K562 (cell line): ENCODE results near the gene GLYAT. TPM values are rescaled to one million over a fixed set of nuclear protein-coding genes. Genes with fewer than 3 reads are reported as not detected.

Experiments used
- C11orf30 ChIP-seq: fragments of 450-650 bp; IDR thresholded peaks from 2 replicates; pipeline ENCODE4 v1.6.1; 2016; ENCODE audit warnings: low read depth, mild to moderate bottlenecking
- EP300 ChIP-seq: IDR thresholded peaks from 2 replicates; pipeline ENCODE4 v1.6.1; 2012; ENCODE audit warnings: low read length, improper control_type of control experiment
- KAT2B ChIP-seq: IDR thresholded peaks from one replicate; pipeline ENCODE4 v1.6.1; 2012; ENCODE audit warnings: low read depth, mild to moderate bottlenecking, control low read depth, inconsistent platforms, low read length, moderate library complexity
- KLF1 ChIP-seq: fragments of 450-650 bp; IDR thresholded peaks from 2 replicates; pipeline ENCODE4 v1.6.1; 2016; ENCODE audit warnings: missing genetic modification characterization, missing compliant biosample characterization
- MECOM ChIP-seq: fragments of 250-450 bp; sonication (Bioruptor Pico); IDR thresholded peaks from 2 replicates; pipeline ENCODE4 v1.8.0; 2022; ENCODE audit warnings: inconsistent platforms
- MEF2D ChIP-seq: conservative IDR thresholded peaks from 2 replicates; pipeline ENCODE4 v1.6.1; 2016; ENCODE audit warnings: low read depth, missing genetic modification characterization, missing compliant biosample characterization
- NCOA4 ChIP-seq: fragments of 450-650 bp; IDR thresholded peaks from 2 replicates; pipeline ENCODE4 v1.6.1; 2018; ENCODE audit warnings: mild to moderate bottlenecking; ENCODE audit not compliant: partially characterized antibody
- NFIC ChIP-seq: fragments of 450-650 bp; IDR thresholded peaks from 2 replicates; pipeline ENCODE4 v1.6.1; 2017; ENCODE audit warnings: mild to moderate bottlenecking, inconsistent platforms
- POLR2A ChIP-seq: fragments of 450-650 bp; conservative IDR thresholded peaks from 2 replicates; pipeline ENCODE4 v1.6.1; 2016
- TSC22D4 ChIP-seq: fragments of 450-650 bp; IDR thresholded peaks from 2 replicates; pipeline ENCODE4 v1.6.1; 2016; ENCODE audit warnings: missing genetic modification characterization, missing biosample characterization, control low read depth
- ZFPM2 ChIP-seq: fragments of 250-450 bp; sonication (Bioruptor Pico); IDR thresholded peaks from 2 replicates; pipeline ENCODE4 v1.5.1; 2022; ENCODE audit warnings: mild to moderate bottlenecking
- ZNF239 ChIP-seq: fragments of 250-450 bp; sonication (Bioruptor Pico); IDR thresholded peaks from 2 replicates; pipeline ENCODE4 v1.4.0; 2020; ENCODE audit warnings: mild to moderate bottlenecking
- ZNF24 ChIP-seq: fragments of 450-650 bp; IDR thresholded peaks from 2 replicates; pipeline ENCODE4 v1.6.1; 2016
- polyA plus RNA-seq, 8 experiments: library from polyadenylated mRNA; depleted of rRNA in 4 of 8; stranded (reverse) in 5 of 8; unstranded in 3 of 8; fragments of >200 nt; fragmentation: Nextera tagmentation in 2 of 8; fragmentation: Illumina TruSeq in 1 of 8; extraction: Ambion mirVana in 2 of 8; extraction: Trizol in 1 of 8; gene quantifications; 2 replicates each; pipeline versions ENCODE4 v1.2.1 to v1.2.3, GENCODE V29; 2011 to 2014; ENCODE audit warnings: inconsistent platforms in 1 of 8, missing spikeins in 1 of 8
- total RNA-seq, 7 experiments: library from RNA; depleted of rRNA in 6 of 7; stranded (reverse); fragments of >200 nt in 6 of 7; fragmentation: Illumina TruSeq in 2 of 7; extraction: Trizol in 2 of 7; gene quantifications; 2 replicates each; pipeline versions ENCODE4 v1.2.1 to v1.2.3, GENCODE V29; 2011 to 2021; ENCODE audit warnings: low replicate concordance in 1 of 7
- TF ChIP-seq, protein P1 (sequence below): fragments of 200-600 bp; sonication (generic); IDR thresholded peaks from one replicate; pipeline ENCODE4 v1.6.1; 2012; ENCODE audit warnings: mild to moderate bottlenecking, low read depth, low read length, inconsistent platforms
- TF ChIP-seq, protein P2 (sequence below), 2 experiments: fragments of 150-350 bp in 1 of 2; IDR thresholded peaks; 2 replicates each; pipeline ENCODE4 v1.6.1; 2012 to 2016; ENCODE audit warnings: low read depth in 2 of 2, low read length in 2 of 2, mild to moderate bottlenecking in 1 of 2, moderate library complexity in 1 of 2
- TF ChIP-seq, protein P3 (sequence below): sonication (generic); formaldehyde crosslinking; IDR thresholded peaks from 2 replicates; pipeline ENCODE4 v1.5.0; 2020; ENCODE audit warnings: missing genetic modification reagents

The GLYAT gene
- total and polyA plus RNA-seq, 9 of the 15 experiments (the other 6 are each of a cell fraction or from before 2014, with no cell fraction given), result not detected

DNA sequence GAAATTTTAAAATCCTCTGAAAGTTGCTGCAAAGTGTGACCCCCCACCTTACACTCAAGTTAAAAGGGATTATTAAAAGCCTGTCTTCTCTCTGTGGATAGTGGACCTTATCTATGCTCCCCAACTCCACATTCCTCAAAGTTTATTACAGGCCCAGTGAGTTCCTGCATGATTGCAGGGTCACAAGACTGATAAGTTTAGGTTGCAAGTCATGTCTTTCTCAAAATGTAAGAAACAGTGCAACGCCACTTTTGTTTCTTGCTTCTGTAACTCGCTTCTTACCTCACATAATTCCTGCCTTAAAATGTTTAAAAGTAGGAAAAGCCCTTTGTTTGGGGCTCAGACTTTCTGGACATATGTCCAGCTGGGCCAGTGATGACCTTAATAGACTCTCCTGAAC is 38.4 kb upstream of the GLYAT start (continued):
- TF ChIP-seq, protein P1, sequence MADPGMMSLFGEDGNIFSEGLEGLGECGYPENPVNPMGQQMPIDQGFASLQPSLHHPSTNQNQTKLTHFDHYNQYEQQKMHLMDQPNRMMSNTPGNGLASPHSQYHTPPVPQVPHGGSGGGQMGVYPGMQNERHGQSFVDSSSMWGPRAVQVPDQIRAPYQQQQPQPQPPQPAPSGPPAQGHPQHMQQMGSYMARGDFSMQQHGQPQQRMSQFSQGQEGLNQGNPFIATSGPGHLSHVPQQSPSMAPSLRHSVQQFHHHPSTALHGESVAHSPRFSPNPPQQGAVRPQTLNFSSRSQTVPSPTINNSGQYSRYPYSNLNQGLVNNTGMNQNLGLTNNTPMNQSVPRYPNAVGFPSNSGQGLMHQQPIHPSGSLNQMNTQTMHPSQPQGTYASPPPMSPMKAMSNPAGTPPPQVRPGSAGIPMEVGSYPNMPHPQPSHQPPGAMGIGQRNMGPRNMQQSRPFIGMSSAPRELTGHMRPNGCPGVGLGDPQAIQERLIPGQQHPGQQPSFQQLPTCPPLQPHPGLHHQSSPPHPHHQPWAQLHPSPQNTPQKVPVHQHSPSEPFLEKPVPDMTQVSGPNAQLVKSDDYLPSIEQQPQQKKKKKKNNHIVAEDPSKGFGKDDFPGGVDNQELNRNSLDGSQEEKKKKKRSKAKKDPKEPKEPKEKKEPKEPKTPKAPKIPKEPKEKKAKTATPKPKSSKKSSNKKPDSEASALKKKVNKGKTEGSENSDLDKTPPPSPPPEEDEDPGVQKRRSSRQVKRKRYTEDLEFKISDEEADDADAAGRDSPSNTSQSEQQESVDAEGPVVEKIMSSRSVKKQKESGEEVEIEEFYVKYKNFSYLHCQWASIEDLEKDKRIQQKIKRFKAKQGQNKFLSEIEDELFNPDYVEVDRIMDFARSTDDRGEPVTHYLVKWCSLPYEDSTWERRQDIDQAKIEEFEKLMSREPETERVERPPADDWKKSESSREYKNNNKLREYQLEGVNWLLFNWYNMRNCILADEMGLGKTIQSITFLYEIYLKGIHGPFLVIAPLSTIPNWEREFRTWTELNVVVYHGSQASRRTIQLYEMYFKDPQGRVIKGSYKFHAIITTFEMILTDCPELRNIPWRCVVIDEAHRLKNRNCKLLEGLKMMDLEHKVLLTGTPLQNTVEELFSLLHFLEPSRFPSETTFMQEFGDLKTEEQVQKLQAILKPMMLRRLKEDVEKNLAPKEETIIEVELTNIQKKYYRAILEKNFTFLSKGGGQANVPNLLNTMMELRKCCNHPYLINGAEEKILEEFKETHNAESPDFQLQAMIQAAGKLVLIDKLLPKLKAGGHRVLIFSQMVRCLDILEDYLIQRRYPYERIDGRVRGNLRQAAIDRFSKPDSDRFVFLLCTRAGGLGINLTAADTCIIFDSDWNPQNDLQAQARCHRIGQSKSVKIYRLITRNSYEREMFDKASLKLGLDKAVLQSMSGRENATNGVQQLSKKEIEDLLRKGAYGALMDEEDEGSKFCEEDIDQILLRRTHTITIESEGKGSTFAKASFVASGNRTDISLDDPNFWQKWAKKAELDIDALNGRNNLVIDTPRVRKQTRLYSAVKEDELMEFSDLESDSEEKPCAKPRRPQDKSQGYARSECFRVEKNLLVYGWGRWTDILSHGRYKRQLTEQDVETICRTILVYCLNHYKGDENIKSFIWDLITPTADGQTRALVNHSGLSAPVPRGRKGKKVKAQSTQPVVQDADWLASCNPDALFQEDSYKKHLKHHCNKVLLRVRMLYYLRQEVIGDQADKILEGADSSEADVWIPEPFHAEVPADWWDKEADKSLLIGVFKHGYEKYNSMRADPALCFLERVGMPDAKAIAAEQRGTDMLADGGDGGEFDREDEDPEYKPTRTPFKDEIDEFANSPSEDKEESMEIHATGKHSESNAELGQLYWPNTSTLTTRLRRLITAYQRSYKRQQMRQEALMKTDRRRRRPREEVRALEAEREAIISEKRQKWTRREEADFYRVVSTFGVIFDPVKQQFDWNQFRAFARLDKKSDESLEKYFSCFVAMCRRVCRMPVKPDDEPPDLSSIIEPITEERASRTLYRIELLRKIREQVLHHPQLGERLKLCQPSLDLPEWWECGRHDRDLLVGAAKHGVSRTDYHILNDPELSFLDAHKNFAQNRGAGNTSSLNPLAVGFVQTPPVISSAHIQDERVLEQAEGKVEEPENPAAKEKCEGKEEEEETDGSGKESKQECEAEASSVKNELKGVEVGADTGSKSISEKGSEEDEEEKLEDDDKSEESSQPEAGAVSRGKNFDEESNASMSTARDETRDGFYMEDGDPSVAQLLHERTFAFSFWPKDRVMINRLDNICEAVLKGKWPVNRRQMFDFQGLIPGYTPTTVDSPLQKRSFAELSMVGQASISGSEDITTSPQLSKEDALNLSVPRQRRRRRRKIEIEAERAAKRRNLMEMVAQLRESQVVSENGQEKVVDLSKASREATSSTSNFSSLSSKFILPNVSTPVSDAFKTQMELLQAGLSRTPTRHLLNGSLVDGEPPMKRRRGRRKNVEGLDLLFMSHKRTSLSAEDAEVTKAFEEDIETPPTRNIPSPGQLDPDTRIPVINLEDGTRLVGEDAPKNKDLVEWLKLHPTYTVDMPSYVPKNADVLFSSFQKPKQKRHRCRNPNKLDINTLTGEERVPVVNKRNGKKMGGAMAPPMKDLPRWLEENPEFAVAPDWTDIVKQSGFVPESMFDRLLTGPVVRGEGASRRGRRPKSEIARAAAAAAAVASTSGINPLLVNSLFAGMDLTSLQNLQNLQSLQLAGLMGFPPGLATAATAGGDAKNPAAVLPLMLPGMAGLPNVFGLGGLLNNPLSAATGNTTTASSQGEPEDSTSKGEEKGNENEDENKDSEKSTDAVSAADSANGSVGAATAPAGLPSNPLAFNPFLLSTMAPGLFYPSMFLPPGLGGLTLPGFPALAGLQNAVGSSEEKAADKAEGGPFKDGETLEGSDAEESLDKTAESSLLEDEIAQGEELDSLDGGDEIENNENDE, result no peak
- TF ChIP-seq, protein P2, sequence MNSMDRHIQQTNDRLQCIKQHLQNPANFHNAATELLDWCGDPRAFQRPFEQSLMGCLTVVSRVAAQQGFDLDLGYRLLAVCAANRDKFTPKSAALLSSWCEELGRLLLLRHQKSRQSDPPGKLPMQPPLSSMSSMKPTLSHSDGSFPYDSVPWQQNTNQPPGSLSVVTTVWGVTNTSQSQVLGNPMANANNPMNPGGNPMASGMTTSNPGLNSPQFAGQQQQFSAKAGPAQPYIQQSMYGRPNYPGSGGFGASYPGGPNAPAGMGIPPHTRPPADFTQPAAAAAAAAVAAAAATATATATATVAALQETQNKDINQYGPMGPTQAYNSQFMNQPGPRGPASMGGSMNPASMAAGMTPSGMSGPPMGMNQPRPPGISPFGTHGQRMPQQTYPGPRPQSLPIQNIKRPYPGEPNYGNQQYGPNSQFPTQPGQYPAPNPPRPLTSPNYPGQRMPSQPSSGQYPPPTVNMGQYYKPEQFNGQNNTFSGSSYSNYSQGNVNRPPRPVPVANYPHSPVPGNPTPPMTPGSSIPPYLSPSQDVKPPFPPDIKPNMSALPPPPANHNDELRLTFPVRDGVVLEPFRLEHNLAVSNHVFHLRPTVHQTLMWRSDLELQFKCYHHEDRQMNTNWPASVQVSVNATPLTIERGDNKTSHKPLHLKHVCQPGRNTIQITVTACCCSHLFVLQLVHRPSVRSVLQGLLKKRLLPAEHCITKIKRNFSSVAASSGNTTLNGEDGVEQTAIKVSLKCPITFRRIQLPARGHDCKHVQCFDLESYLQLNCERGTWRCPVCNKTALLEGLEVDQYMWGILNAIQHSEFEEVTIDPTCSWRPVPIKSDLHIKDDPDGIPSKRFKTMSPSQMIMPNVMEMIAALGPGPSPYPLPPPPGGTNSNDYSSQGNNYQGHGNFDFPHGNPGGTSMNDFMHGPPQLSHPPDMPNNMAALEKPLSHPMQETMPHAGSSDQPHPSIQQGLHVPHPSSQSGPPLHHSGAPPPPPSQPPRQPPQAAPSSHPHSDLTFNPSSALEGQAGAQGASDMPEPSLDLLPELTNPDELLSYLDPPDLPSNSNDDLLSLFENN (IDR thresholded peaks at IDR 0.05; ENCODE audit: low read depth in 2 of 2, low read length in 2 of 2), result peak in 1 of 2 experiments; percentile 64; a peak in 1 of 4 replicates
- no peak for TF ChIP-seq KLF1
- TF ChIP-seq EP300, result peak; percentile 93
- TF ChIP-seq ZNF239 (CRISPR knock-in tag), result no peak
- TF ChIP-seq, protein P3, sequence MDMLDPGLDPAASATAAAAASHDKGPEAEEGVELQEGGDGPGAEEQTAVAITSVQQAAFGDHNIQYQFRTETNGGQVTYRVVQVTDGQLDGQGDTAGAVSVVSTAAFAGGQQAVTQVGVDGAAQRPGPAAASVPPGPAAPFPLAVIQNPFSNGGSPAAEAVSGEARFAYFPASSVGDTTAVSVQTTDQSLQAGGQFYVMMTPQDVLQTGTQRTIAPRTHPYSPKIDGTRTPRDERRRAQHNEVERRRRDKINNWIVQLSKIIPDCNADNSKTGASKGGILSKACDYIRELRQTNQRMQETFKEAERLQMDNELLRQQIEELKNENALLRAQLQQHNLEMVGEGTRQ (CRISPR knock-in tag), result no peak
- no peak for TF ChIP-seq MECOM (CRISPR knock-in tag)
- TF ChIP-seq POLR2A, result no peak
- TF ChIP-seq TSC22D4 (tag), result no peak
- peak; percentile 56 for TF ChIP-seq C11orf30
- no peak for TF ChIP-seq KAT2B
- no peak for TF ChIP-seq MEF2D (tag)
- no peak for TF ChIP-seq ZFPM2 (CRISPR knock-in tag)
- peak; percentile 46 for TF ChIP-seq NFIC
- TF ChIP-seq NCOA4, result no peak
- TF ChIP-seq ZNF24, result no peak
